Thoracic aorta (tissue), 2 donors: Measurements from ENCODE around the gene GNB1. TPM values are rescaled to one million over a fixed set of nuclear protein-coding genes. Genes with fewer than 3 reads are reported as not detected.

Experiments used
- ATAC-seq: fragments of 150-250 bp; one replicate; pipeline ENCODE4 v1.8.0; 2017; ENCODE audit warnings: low read depth; ENCODE audit not compliant: insufficient number of reproducible peaks, low FRiP score
- DNase-seq: peaks from one replicate; pipeline ENCODE4 v3.0.0-alpha.2; 2020; ENCODE audit warnings: low spot score
- H3K27ac ChIP-seq, 2 donors: fragments of 200-600 bp; sonication (generic); 1 replicate in 1 of 2; 2 replicates in 1 of 2; pipeline ENCODE4 v1.5.1; 2016; ENCODE audit warnings: mild to moderate bottlenecking in 2 of 2, moderate library complexity in 2 of 2
- H3K27me3 ChIP-seq: fragments of 200-600 bp; sonication (generic); replicated peaks from 2 replicates; pipeline ENCODE4 v1.6.0; 2016; ENCODE audit warnings: mild to moderate bottlenecking; ENCODE audit not compliant: insufficient read depth
- H3K36me3 ChIP-seq: fragments of 200-600 bp; sonication (generic); one replicate; pipeline ENCODE4 v1.5.1; 2016
- H3K4me1 ChIP-seq, 2 donors: fragments of 200-600 bp; sonication (generic); 1 replicate in 1 of 2; 2 replicates in 1 of 2; pipeline versions ENCODE4 v1.5.1 to v1.6.0; 2016; ENCODE audit warnings: low read depth in 2 of 2, mild to moderate bottlenecking in 1 of 2; ENCODE audit not compliant: control insufficient read depth in 1 of 2
- H3K4me3 ChIP-seq: fragments of 200-600 bp; sonication (generic); 2 replicates; pipeline ENCODE4 v1.5.1; 2016; ENCODE audit warnings: mild to moderate bottlenecking
- H3K9me3 ChIP-seq: fragments of 200-600 bp; sonication (generic); 2 replicates; pipeline ENCODE4 v1.5.1; 2016
- CTCF ChIP-seq: fragments of 200-600 bp; sonication (generic); IDR thresholded peaks from one replicate; pipeline ENCODE4 v1.5.1; 2019; ENCODE audit warnings: antibody characterized with exemption
- total RNA-seq, 2 donors: library from RNA; depleted of rRNA; stranded (reverse); fragments of >200 nt; gene quantifications; one replicate each; pipeline versions ENCODE4 v1.1.0 to v1.2.3, GENCODE V29; 2016

GNB1 gene
- total RNA-seq, 2 donors from 2014 or later, result 169 to 200 TPM

GRCh38 chr1:1756661-1757421 is 134.0 kb downstream of the GNB1 start:
- no peak for TF ChIP-seq CTCF
- Histone ChIP-seq H3K27ac (no peak overlapping the region), H3K36me3 (peaks cover 77% of the 10 kb centered on the region), H3K9me3 (no peaks in the 10 kb centered on the region), H3K4me3 (no peak overlapping the region), H3K4me1 (no peaks in the 10 kb centered on the region), H3K27me3 (no peaks in the 10 kb centered on the region)
- no peak for DNase-seq
- ATAC-seq, result no peak

GRCh38 chr1:1755852-1756251 is 135.0 kb downstream of the GNB1 start:
- TF ChIP-seq CTCF, result no peak
- peaks cover 67% of the 10 kb centered on the region for H3K36me3 ChIP-seq

DNA sequence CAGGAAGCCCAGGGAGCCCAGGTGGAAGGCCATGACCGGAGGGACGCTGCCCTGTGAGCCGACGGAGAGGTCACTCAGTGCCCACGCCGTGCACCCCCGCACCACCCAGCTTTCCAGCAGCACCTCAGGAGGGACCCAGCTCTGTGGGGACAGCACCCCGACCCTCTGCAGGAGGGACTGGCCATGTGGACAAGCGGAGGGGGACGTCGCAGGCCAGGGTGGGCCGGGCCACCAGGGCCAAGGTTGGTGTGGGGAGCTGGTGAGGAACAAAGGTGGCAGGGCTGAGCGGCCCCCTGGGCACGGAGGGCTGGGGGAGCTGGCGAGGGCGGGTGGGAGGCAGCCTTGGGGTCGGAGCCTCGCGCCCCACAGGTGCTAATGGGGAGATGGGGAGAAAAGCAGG is 135.5 kb downstream of the GNB1 start:
- peaks cover 63% of the 10 kb centered on the region for H3K36me3 ChIP-seq
- H3K27me3 ChIP-seq, result no peaks in the 10 kb centered on the region
- H3K9me3 ChIP-seq, result no peaks in the 10 kb centered on the region
- DNase-seq (no peak), ATAC-seq (no peak)
- H3K27ac ChIP-seq, result no peak overlapping the region
- no peak for TF ChIP-seq CTCF
- H3K4me1 ChIP-seq, result no peaks in the 10 kb centered on the region
- no peak overlapping the region for H3K4me3 ChIP-seq

More at GRCh38 chr1:1755852-1756251, 135.0 kb downstream of the GNB1 start:
- no peaks in the 10 kb centered on the region for H3K4me1 ChIP-seq
- H3K27ac ChIP-seq, result no peak overlapping the region
- no peak for ATAC-seq
- H3K9me3 ChIP-seq, result no peaks in the 10 kb centered on the region
- no peak overlapping the region for H3K4me3 ChIP-seq
- DNase-seq, result no peak
- H3K27me3 ChIP-seq, result no peaks in the 10 kb centered on the region

GRCh38 chr1:1754051-1754815 is 136.7 kb downstream of the GNB1 start:
- no peak for TF ChIP-seq CTCF

GRCh38 chr1:1753607-1754005 is 137.3 kb downstream of the GNB1 start:
- DNase-seq (no peak), ATAC-seq (no peak)
- no peak for TF ChIP-seq CTCF
- Histone ChIP-seq H3K9me3 (no peaks in the 10 kb centered on the region), H3K27me3 (no peaks in the 10 kb centered on the region), H3K4me3 (no peak overlapping the region), H3K27ac (no peak overlapping the region), H3K36me3 (peaks cover 49% of the 10 kb centered on the region), H3K4me1 (no peaks in the 10 kb centered on the region)

More at GRCh38 chr1:1754051-1754815, 136.7 kb downstream of the GNB1 start:
- H3K27ac ChIP-seq, result no peak overlapping the region
- no peak overlapping the region for H3K4me3 ChIP-seq
- ATAC-seq (no peak), DNase-seq (no peak)
- H3K27me3 ChIP-seq, result no peaks in the 10 kb centered on the region
- peaks cover 51% of the 10 kb centered on the region for H3K36me3 ChIP-seq
- H3K4me1 ChIP-seq, result no peaks in the 10 kb centered on the region
- H3K9me3 ChIP-seq, result no peaks in the 10 kb centered on the region
